ENCODE results near the gene CCDC178.

The CCDC178 gene

GRCh38 chr18:32980896-32981295 lies 459.6 kb downstream of the CCDC178 start:
- H3K4me3 ChIP-seq: no peak overlapping the region
- no peaks in the 10 kb centered on the region for H3K36me3 ChIP-seq (ENCODE audit: insufficient read depth, low read length)
- no peak overlapping the region for H3K27ac ChIP-seq
- DNase-seq (ENCODE audit: low read depth, low spot score): no peak
- no peak overlapping the region for H3K9ac ChIP-seq (ENCODE audit: insufficient read length)
- no peaks in the 10 kb centered on the region for H3K9me3 ChIP-seq (ENCODE audit: low read depth, low read length)
- no peak for TF ChIP-seq FOXP2 (optimal IDR thresholded peaks at IDR 0.05; ENCODE audit: control extremely low read depth, extremely low read length, insufficient read depth)
- no peak for TF ChIP-seq EZH2 (IDR thresholded peaks at IDR 0.05)
- TF ChIP-seq POLR2AphosphoS5 (IDR thresholded peaks at IDR 0.05; ENCODE audit: borderline replicate concordance, low read depth, low read length): no peak

GRCh38 chr18:32975501-32975900 lies 465.0 kb downstream of the CCDC178 start:
- Histone ChIP-seq H3K9ac (ENCODE audit: insufficient read length) (no peak overlapping the region), H3K36me3 (ENCODE audit: insufficient read depth, low read length) (no peaks in the 10 kb centered on the region), H3K27ac (no peak overlapping the region), H3K4me3 (no peak overlapping the region), H3K9me3 (ENCODE audit: low read depth, low read length) (0 out of 2 replicates have a peak, but pooled peaks cover 3% of the 10 kb centered on the region)
- DNase-seq (ENCODE audit: low read depth, low spot score): no peak
- TF ChIP-seq FOXP2 (optimal IDR thresholded peaks at IDR 0.05; ENCODE audit: control extremely low read depth, extremely low read length, insufficient read depth): no peak
- TF ChIP-seq EZH2 (IDR thresholded peaks at IDR 0.05): no peak
- TF ChIP-seq POLR2AphosphoS5 (IDR thresholded peaks at IDR 0.05; ENCODE audit: borderline replicate concordance, low read depth, low read length): no peak

GRCh38 chr18:32975163-32975436 lies 465.4 kb downstream of the CCDC178 start:
- H3K27ac ChIP-seq: no peak overlapping the region
- H3K36me3 ChIP-seq (ENCODE audit: insufficient read depth, low read length): no peaks in the 10 kb centered on the region
- TF ChIP-seq POLR2AphosphoS5 (IDR thresholded peaks at IDR 0.05; ENCODE audit: borderline replicate concordance, low read depth, low read length) (no peak), FOXP2 (optimal IDR thresholded peaks at IDR 0.05; ENCODE audit: control extremely low read depth, extremely low read length, insufficient read depth) (no peak), EZH2 (IDR thresholded peaks at IDR 0.05) (no peak)
- 0 out of 2 replicates have a peak, but pooled peaks cover 3% of the 10 kb centered on the region for H3K9me3 ChIP-seq (ENCODE audit: low read depth, low read length)
- no peak overlapping the region for H3K4me3 ChIP-seq
- H3K9ac ChIP-seq (ENCODE audit: insufficient read length): no peak overlapping the region
- no peak for DNase-seq (ENCODE audit: low read depth, low spot score)

GRCh38 chr18:32974421-32975162 lies 465.9 kb downstream of the CCDC178 start:
- TF ChIP-seq FOXP2 (optimal IDR thresholded peaks at IDR 0.05; ENCODE audit: control extremely low read depth, extremely low read length, insufficient read depth): no peak
- TF ChIP-seq POLR2AphosphoS5 (IDR thresholded peaks at IDR 0.05; ENCODE audit: borderline replicate concordance, low read depth, low read length): no peak
- TF ChIP-seq EZH2 (IDR thresholded peaks at IDR 0.05): no peak
- Histone ChIP-seq H3K9ac (ENCODE audit: insufficient read length) (no peak overlapping the region), H3K4me3 (no peak overlapping the region), H3K27ac (no peak overlapping the region), H3K36me3 (ENCODE audit: insufficient read depth, low read length) (no peaks in the 10 kb centered on the region), H3K9me3 (ENCODE audit: low read depth, low read length) (0 out of 2 replicates have a peak, but pooled peaks cover 3% of the 10 kb centered on the region)
- no peak for DNase-seq (ENCODE audit: low read depth, low spot score)

- TF ChIP-seq EZH2 (IDR thresholded peaks at IDR 0.05): no peak
- TF ChIP-seq FOXP2 (optimal IDR thresholded peaks at IDR 0.05; ENCODE audit: control extremely low read depth, extremely low read length, insufficient read depth): no peak
- TF ChIP-seq POLR2AphosphoS5 (IDR thresholded peaks at IDR 0.05; ENCODE audit: borderline replicate concordance, low read depth, low read length): no peak
- H3K36me3 ChIP-seq (ENCODE audit: insufficient read depth, low read length): no peaks in the 10 kb centered on the region
- H3K9ac ChIP-seq (ENCODE audit: insufficient read length): no peak overlapping the region
- 0 out of 2 replicates have a peak, but pooled peaks cover 3% of the 10 kb centered on the region for H3K9me3 ChIP-seq (ENCODE audit: low read depth, low read length)
- no peak overlapping the region for H3K27ac ChIP-seq
- H3K4me3 ChIP-seq: no peak overlapping the region
- no peak for DNase-seq (ENCODE audit: low read depth, low spot score)
Measured at GRCh38 chr18:32968248-32968647, 472.3 kb downstream of the CCDC178 start.

GRCh38 chr18:32966141-32966540 lies 474.4 kb downstream of the CCDC178 start:
- H3K9me3 ChIP-seq (ENCODE audit: low read depth, low read length): no peaks in the 10 kb centered on the region
- H3K36me3 ChIP-seq (ENCODE audit: insufficient read depth, low read length): no peaks in the 10 kb centered on the region
- H3K9ac ChIP-seq (ENCODE audit: insufficient read length): no peak overlapping the region
- no peak for DNase-seq (ENCODE audit: low read depth, low spot score)
- TF ChIP-seq EZH2 (IDR thresholded peaks at IDR 0.05): no peak
- H3K27ac ChIP-seq: no peak overlapping the region
- no peak overlapping the region for H3K4me3 ChIP-seq

- no peak overlapping the region for H3K9ac ChIP-seq (ENCODE audit: insufficient read length)
- no peak for DNase-seq (ENCODE audit: low read depth, low spot score)
- no peak overlapping the region for H3K4me3 ChIP-seq
- TF ChIP-seq EZH2 (IDR thresholded peaks at IDR 0.05) (no peak), POLR2AphosphoS5 (IDR thresholded peaks at IDR 0.05; ENCODE audit: borderline replicate concordance, low read depth, low read length) (no peak), FOXP2 (optimal IDR thresholded peaks at IDR 0.05; ENCODE audit: control extremely low read depth, extremely low read length, insufficient read depth) (no peak)
- no peak overlapping the region for H3K27ac ChIP-seq
- no peaks in the 10 kb centered on the region for H3K36me3 ChIP-seq (ENCODE audit: insufficient read depth, low read length)
- no peaks in the 10 kb centered on the region for H3K9me3 ChIP-seq (ENCODE audit: low read depth, low read length)
Measured at GRCh38 chr18:32961538-32961937, 479.0 kb downstream of the CCDC178 start.

GRCh38 chr18:32958746-32959145 lies 481.8 kb downstream of the CCDC178 start:
- no peaks in the 10 kb centered on the region for H3K9me3 ChIP-seq (ENCODE audit: low read depth, low read length)
- no peak overlapping the region for H3K27ac ChIP-seq
- no peak overlapping the region for H3K4me3 ChIP-seq
- H3K9ac ChIP-seq (ENCODE audit: insufficient read length): no peak overlapping the region
- TF ChIP-seq POLR2AphosphoS5 (IDR thresholded peaks at IDR 0.05; ENCODE audit: borderline replicate concordance, low read depth, low read length) (no peak), FOXP2 (optimal IDR thresholded peaks at IDR 0.05; ENCODE audit: control extremely low read depth, extremely low read length, insufficient read depth) (no peak), EZH2 (IDR thresholded peaks at IDR 0.05) (no peak)
- H3K36me3 ChIP-seq (ENCODE audit: insufficient read depth, low read length): no peaks in the 10 kb centered on the region
- DNase-seq (ENCODE audit: low read depth, low spot score): no peak

Measured in SK-N-MC (cell line).